Measurements from ENCODE around the gene PCMT1. TPM values are rescaled to one million over a fixed set of nuclear protein-coding genes. Genes with fewer than 3 reads are reported as not detected.
A peak's percentile ranks its signal among the peaks of the same experiment; 100 is the strongest.

The PCMT1 gene
- total and polyA plus RNA-seq, 9 of the 15 experiments (the other 6 are each of a cell fraction or from before 2014, with no cell fraction given): 217 to 541 (median 327) TPM

- TF ChIP-seq ZNF398 (CRISPR knock-in tag; IDR thresholded peaks at IDR 0.05) (no peak), MXI1 (IDR thresholded peaks at IDR 0.05; ENCODE audit: low read depth, low read length) (peak; percentile 26; the same call in 1 of the 2 replicates), ZNF695 (CRISPR knock-in tag; IDR thresholded peaks at IDR 0.05) (no peak)
Measured at GRCh38 chr6:149717255-149717587, 32.3 kb upstream of the PCMT1 start (continued).

- FAIRE-seq (no peak), DNase-seq (ENCODE audit: extremely low read depth in 1 of 4, low spot score in 3 of 4) (peak; percentile 86 to 93 (median 88)), ATAC-seq (peak; percentile 94)
- in situ Hi-C loops (cut with MboI) (no loop called here), intact Hi-C loops (cut with micrococcal nuclease) (loop anchor here (5.0 kb wide), 4 partner anchors 34 to 171 kb away; partner anchors contain the start of genes GINM1, KATNA1 and PPIL4)
- Histone ChIP-seq H3K9me1 (ENCODE audit: control insufficient read depth, insufficient read depth, low read length) (no peaks in the 10 kb centered on the region), H3K27ac (ENCODE audit: extremely low read depth, low read depth, low read length) (peak within 1 kb of the TSS; percentile 98), H3K4me2 (ENCODE audit: insufficient read depth, low read length) (peak within 1 kb of the TSS; percentile 87), H3K9me3 (replicated peaks; ENCODE audit: control insufficient read depth, insufficient read depth, low read depth, low read length) (no peaks in the 10 kb centered on the region), H2AFZ (ENCODE audit: low read depth, low read length) (peak within 1 kb of the TSS; percentile 91), H3K9ac (ENCODE audit: insufficient read depth in 1 of 2, low read depth in 2 of 2, low read length in 2 of 2) (peak within 1 kb of the TSS; percentile 99), H3K27me3 (ENCODE audit: control insufficient read depth in 2 of 2, insufficient read depth in 2 of 2, low read length in 2 of 2) (no peaks in the 10 kb centered on the region), H3K36me3 (ENCODE audit: control insufficient read depth, insufficient read depth, low read length) (peaks cover 37% of the 10 kb centered on the region), H3K4me3 (peak within 1 kb of the TSS; percentile 98), H3K4me1 (replicated peaks in 1 of 2; ENCODE audit: control insufficient read depth in 2 of 2, insufficient read depth in 2 of 2, low read length in 2 of 2) (peaks cover 5 to 17% of the 10 kb centered on the region in 2 experiments; a peak in 4 of 5 replicates), H4K20me1 (replicated peaks; ENCODE audit: control insufficient read depth, insufficient read depth, low read length) (0 out of 2 replicates have a peak, but pooled peaks cover 6% of the 10 kb centered on the region), H3K79me2 (ENCODE audit: control insufficient read depth, insufficient read depth, low read length) (peaks cover 59% of the 10 kb centered on the region)
- POLR2A ChIA-PET: interaction anchor here (0.6 to 3.2 kb wide), 24 partner anchors 9 to 578 kb away, joined by 3 to 14 read pairs (median 4); partner anchors contain the start of genes NUP43, PCMT1 and PPIL4
- under 1% methylated on average over 81 of the region's 82 CpGs for WGBS (ENCODE audit: insufficient coverage, low coverage, missing lambda C conversion rate)
- BruUV-seq (replicated peaks): no TSS peak
- CTCF ChIA-PET (ENCODE audit: low intra/inter-chr PET ratio): no interaction called here
- TF ChIP-seq POLR2A (conservative IDR thresholded peaks at IDR 0.05) (peak; percentile 96), NCOA1 (IDR thresholded peaks at IDR 0.05; ENCODE audit: low read depth) (peak; percentile 36; the same call in 1 of the 2 replicates), ETV6 (IDR thresholded peaks at IDR 0.05; ENCODE audit: borderline replicate concordance in 1 of 2, low read depth in 2 of 2, low read length in 1 of 2) (no peak), ETV6 (CRISPR knock-in tag; IDR thresholded peaks at IDR 0.05; ENCODE audit: borderline replicate concordance) (no peak; the same call in 1 of the 2 replicates), PPARD (CRISPR knock-in tag; IDR thresholded peaks at IDR 0.05) (no peak), KDM2B (CRISPR knock-in tag; IDR thresholded peaks at IDR 0.05) (no peak; the same call in 1 of the 2 replicates), ESRRA (IDR thresholded peaks at IDR 0.05; ENCODE audit: borderline replicate concordance, low read depth) (peak; percentile 47; the same call in 1 of the 2 replicates), ZBTB2 (IDR thresholded peaks at IDR 0.05) (no peak; the same call in 1 of the 2 replicates), EWSR1 (IDR thresholded peaks at IDR 0.05; ENCODE audit: borderline replicate concordance, low read depth, partially characterized antibody) (no peak), MLLT1 (IDR thresholded peaks at IDR 0.05) (peak in 1 of 2 experiments; percentile 31; a peak in 1 of 4 replicates), SUPT5H (IDR thresholded peaks at IDR 0.05) (peak; percentile 96), MECOM (CRISPR knock-in tag; IDR thresholded peaks at IDR 0.05) (no peak), TCF3 (CRISPR knock-in tag; IDR thresholded peaks at IDR 0.05) (no peak)
Measured at GRCh38 chr6:149717588-149718458, 31.7 kb upstream of the PCMT1 start, which contains the start of gene LATS1. Gene LATS1 (minus strand): TSS chr6:149718101. CDS start chr6:149702126, 15,975 bp downstream.
